Nephron progenitor cell (in vitro differentiated cells): ENCODE data around the gene HMG20B.

ENCODE experiments used
- DNase-seq: peaks from one replicate; pipeline ENCODE4 v3.0.0; 2021
- H3K27ac Mint-ChIP-seq: 2 replicates; pipeline ENCODE4 v1.8.0; 2021; ENCODE audit warnings: mild to moderate bottlenecking, moderate library complexity, mixed read lengths
- H3K27me3 Mint-ChIP-seq: 2 replicates; pipeline ENCODE4 v1.8.0; 2021; ENCODE audit warnings: mild to moderate bottlenecking, low read depth, mixed read lengths; ENCODE audit not compliant: poor library complexity
- H3K36me3 Mint-ChIP-seq: 2 replicates; pipeline ENCODE4 v1.8.0; 2021; ENCODE audit warnings: low read depth, mixed read lengths
- H3K4me1 Mint-ChIP-seq: 2 replicates; pipeline ENCODE4 v1.8.0; 2021; ENCODE audit warnings: mixed read lengths
- H3K4me3 Mint-ChIP-seq: 2 replicates; pipeline ENCODE4 v1.8.0; 2021; ENCODE audit warnings: mild to moderate bottlenecking, moderate library complexity, mixed read lengths
- H3K9me3 Mint-ChIP-seq: 2 replicates; pipeline ENCODE4 v1.8.0; 2021; ENCODE audit warnings: mild to moderate bottlenecking, moderate library complexity, mixed read lengths
- CTCF ChIP-seq: fragments of 200-600 bp; sonication (generic); IDR thresholded peaks from 2 replicates; pipeline ENCODE4 v1.5.0; 2021; ENCODE audit warnings: antibody characterized with exemption

HMG20B gene

DNA sequence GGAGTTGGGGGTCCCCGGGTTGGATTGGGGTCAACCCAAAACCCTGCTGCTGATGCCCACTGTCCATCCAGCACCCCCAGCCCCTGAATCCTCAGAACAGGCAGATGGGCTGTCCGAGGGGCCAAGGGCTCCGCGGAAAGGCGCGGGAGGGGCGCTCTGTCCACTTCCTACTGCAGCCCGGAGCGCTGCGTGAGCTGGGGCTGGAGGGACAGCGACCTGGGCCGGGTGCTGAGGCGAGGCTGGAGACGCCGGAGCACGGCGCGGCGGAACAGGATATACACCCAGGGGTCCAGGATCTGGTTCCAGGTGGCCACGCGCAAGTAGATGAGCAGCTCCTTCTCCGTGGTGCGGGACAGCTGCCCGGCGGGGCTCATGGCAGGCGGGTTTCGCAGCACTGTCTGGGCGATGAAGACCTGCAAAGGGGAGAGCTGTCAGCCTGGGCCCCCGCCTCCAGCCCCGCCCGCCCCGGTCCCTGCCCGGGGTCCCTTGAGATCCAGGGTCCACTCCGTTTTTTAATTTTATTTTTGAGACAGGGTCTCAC is 22.8 kb downstream of the HMG20B start:
- Mint-ChIP-seq H3K36me3 (no peaks in the 10 kb centered on the region), H3K27me3 (peaks cover 39% of the 10 kb centered on the region), H3K4me1 (no peaks in the 10 kb centered on the region), H3K9me3 (peaks cover 11% of the 10 kb centered on the region), H3K27ac (no peak overlapping the region), H3K4me3 (no peak overlapping the region)
- DNase-seq = no peak
- TF ChIP-seq CTCF = no peak

GRCh38 chr19:3599776-3600187 is 27.0 kb downstream of the HMG20B start:
- no peak for DNase-seq
- no peak overlapping the region for H3K27ac Mint-ChIP-seq
- no peaks in the 10 kb centered on the region for H3K36me3 Mint-ChIP-seq

GRCh38 chr19:3601021-3601420 is 28.3 kb downstream of the HMG20B start:
- Mint-ChIP-seq H3K27me3 (no peaks in the 10 kb centered on the region), H3K36me3 (no peaks in the 10 kb centered on the region)

More at GRCh38 chr19:3599776-3600187, 27.0 kb downstream of the HMG20B start:
- Mint-ChIP-seq H3K27me3 (peaks cover 7% of the 10 kb centered on the region), H3K4me1 (peaks cover 10% of the 10 kb centered on the region), H3K4me3 (no peak overlapping the region), H3K9me3 (no peaks in the 10 kb centered on the region)
- no peak for TF ChIP-seq CTCF

DNA sequence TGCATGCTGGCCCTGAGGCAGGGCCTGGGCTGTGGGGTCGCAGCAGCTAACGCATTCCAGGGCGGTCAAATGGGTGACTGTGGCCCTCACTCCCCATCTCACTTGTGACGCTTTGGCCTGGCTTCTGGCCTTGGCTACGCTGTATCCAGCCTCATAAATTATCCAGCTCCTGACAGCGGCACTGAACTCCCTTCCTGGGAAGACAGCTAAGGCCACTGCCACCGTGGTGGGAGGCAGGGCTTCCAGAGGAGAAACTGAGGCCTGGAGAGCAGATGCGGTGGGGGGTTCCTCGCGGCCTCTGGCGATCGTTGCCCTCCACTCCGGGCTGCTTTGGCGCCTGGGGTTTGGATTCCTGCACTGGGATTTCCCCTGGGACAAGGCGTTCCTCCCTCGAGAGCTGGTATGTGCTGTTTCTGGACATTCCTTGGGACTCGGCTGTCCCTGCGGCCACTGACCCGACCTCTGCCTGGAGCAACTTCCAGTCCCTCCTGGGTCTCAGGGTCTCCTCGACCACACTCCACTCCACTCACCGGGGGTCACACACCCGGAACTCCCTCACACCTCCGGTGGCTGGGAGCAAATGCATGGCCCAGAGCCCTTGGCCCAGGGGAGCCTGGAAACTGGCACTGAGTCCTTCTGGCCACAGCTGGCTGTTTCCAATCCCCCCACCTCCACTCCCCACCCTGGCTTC is 30.5 kb downstream of the HMG20B start:
- no peaks in the 10 kb centered on the region for H3K36me3 Mint-ChIP-seq
- H3K4me1 Mint-ChIP-seq = peaks cover 23% of the 10 kb centered on the region
- peaks cover 7% of the 10 kb centered on the region for H3K27me3 Mint-ChIP-seq
- H3K27ac Mint-ChIP-seq = peak overlapping the region; percentile 79
- TF ChIP-seq CTCF = no peak
- peak; percentile 45 for DNase-seq
- no peak overlapping the region for H3K4me3 Mint-ChIP-seq
- no peaks in the 10 kb centered on the region for H3K9me3 Mint-ChIP-seq

More at GRCh38 chr19:3601021-3601420, 28.3 kb downstream of the HMG20B start:
- H3K27ac Mint-ChIP-seq = no peak overlapping the region
- H3K9me3 Mint-ChIP-seq = no peaks in the 10 kb centered on the region
- TF ChIP-seq CTCF = no peak
- no peak overlapping the region for H3K4me3 Mint-ChIP-seq
- H3K4me1 Mint-ChIP-seq = peaks cover 10% of the 10 kb centered on the region
- no peak for DNase-seq

DNA sequence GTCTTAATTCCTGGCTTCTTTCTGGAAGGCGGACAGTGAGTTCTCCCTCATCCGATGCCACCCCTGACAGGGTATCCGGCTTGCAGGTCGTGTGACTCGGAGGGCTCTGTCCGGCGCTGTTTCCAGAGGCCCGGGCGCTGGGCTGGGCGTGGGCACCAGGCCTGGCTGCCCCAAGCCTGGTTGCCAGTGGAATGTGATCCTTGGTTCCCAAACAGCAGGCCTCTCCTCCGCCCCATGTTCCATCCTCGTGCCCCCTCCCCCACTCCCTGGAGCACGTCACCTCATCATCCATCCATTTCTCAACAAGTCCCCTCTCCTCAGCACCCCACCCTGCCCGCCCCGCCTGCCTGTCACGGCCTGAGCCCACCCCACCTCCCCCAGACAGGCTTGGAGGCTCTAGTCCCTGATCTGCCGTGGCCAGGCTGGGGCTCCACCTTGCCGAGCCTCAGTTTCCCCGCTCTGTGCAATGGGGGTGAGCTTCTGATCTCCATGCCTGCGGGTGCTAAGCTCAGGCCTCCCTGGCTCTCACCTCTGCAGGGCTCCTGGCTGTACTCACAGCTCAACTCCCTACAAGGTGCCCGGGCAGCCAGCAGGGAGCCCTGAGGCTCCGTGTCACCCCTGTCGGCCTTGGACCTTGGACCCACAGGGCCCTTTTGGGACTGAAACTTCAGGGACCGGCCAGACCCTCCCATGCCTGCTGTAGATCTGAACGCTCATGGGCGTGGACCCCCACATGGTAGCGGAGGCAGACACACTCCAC is 31.7 kb downstream of the HMG20B start:
- Mint-ChIP-seq H3K4me1 (peaks cover 24% of the 10 kb centered on the region), H3K36me3 (no peaks in the 10 kb centered on the region), H3K27me3 (peaks cover 7% of the 10 kb centered on the region), H3K9me3 (no peaks in the 10 kb centered on the region), H3K4me3 (no peak overlapping the region), H3K27ac (no peak overlapping the region)
- no peak for DNase-seq
- TF ChIP-seq CTCF = no peak
